ENCODE measurements around the gene NDUFA1.
"Not testable (repeated sequence)": the region's sequence is repeated elsewhere in the genome, so short reads cannot be mapped to it uniquely, and the experiment has no call there.

The NDUFA1 gene

DNA sequence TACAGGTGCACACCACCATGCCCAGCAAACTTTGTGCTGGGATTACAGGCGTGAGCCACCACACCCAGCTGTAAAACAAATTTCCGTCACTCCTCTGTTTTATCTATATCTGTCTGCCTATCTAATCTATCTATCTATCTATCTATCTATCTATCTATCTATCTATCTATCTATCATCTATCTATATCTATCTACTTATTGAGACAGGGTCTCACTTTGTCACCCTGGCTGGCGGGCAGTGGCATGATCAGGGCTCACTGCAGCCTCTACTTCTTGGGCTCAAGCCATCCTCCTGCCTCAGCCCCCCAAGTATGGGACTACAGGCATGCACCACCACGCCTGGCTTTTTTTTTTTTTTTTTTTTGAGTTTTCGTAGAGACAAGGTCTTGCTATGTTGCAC, 44.7 kb downstream of the NDUFA1 start:
- no peak for DNase-seq

DNA sequence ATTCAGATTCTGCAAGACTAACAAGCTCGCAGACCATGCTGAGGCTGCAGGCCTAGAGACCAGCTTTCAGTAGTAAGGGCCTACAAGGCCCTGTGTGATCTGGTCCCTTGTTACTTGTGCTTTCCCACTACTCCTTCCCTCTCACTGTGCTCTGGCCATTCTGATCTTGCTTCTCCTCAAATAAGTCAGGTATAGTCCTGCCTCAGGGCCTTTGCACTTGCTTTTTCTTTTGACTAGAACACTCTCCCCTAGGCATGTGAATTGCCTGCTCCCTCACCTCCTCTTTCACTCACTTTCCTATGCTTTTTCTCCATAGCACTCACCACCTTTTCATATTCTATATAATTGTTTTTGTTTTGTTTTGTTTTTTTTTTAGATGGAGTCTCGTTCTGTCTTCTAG, 46.2 kb downstream of the NDUFA1 start:
- no peak for DNase-seq

DNA sequence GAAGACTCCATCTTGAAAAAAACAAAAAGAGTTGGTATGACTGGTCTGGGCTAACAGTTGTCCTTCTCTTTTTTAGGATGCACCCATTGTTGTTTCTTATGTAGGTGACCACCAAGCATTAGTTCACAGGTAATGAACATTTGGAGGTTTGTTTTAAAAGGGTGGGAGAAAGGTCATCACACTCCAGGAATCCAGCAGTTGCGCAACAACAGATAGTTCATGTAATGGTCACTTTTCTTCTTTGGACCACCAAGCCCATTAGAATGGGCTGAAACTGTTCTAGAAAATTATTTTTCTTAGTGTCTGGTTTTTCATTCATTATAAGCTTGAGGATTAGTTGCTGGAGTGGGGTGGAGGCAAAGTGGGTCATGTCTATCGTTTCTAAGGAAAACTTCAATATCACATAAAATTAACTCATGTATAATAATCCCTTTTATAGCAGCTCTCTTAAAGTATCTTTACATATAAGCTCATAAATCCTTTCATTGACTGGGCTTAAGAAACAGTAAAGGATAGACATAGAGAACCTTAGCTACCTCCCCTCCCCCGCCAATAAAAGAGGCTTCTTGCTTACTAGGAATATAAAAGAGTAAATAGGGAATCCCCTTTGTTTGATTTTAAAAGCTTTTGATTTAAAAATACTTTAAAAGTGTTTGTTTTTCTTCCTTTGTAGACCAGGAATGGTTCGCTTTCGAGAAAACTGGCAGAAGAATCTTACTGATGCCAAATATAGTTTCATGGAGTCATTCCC, 48.4 kb downstream of the NDUFA1 start:
- no peak for DNase-seq

DNA sequence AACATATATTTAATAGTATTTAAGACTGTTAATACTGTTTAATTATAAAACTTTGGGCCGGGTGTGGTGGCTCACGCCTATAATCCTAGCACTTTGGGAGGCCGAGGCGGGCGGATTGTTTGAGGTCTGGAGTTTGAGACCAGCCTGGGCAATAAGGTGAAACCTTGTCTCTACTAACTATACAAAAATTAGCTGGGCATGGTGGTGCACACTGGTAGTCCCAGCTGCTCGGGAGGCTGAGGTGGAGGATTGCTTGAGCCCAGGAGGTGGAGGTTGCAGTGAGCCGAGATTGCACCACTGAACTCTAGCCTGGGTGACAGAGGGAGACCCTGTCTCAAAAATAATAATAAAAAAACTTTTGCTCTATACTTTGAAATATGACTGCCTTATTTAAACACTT, 50.8 kb downstream of the NDUFA1 start:
- DNase-seq = not testable (repeated sequence)
